ENCODE results near the gene CDC123. TPM values are rescaled to one million over a fixed set of nuclear protein-coding genes. Genes with fewer than 3 reads are reported as not detected.

Gene CDC123
- total RNA-seq, 6 donors from 2014 or later, result 19.9 to 57.5 (median 42.6) TPM

- TF ChIP-seq, protein P1, sequence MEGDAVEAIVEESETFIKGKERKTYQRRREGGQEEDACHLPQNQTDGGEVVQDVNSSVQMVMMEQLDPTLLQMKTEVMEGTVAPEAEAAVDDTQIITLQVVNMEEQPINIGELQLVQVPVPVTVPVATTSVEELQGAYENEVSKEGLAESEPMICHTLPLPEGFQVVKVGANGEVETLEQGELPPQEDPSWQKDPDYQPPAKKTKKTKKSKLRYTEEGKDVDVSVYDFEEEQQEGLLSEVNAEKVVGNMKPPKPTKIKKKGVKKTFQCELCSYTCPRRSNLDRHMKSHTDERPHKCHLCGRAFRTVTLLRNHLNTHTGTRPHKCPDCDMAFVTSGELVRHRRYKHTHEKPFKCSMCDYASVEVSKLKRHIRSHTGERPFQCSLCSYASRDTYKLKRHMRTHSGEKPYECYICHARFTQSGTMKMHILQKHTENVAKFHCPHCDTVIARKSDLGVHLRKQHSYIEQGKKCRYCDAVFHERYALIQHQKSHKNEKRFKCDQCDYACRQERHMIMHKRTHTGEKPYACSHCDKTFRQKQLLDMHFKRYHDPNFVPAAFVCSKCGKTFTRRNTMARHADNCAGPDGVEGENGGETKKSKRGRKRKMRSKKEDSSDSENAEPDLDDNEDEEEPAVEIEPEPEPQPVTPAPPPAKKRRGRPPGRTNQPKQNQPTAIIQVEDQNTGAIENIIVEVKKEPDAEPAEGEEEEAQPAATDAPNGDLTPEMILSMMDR (IDR thresholded peaks at IDR 0.05), result no peak
- TF ChIP-seq POLR2AphosphoS5 (IDR thresholded peaks at IDR 0.05), result no peak
- no peak overlapping the region for H3K27ac ChIP-seq
- DNase-seq (no peak), ATAC-seq (ENCODE audit: low FRiP score in 2 of 2) (no peak)
- H3K4me1 ChIP-seq, result peaks cover 3 to 17% (median 10%) of the 10 kb centered on the region in 4 donors
- H3K4me3 ChIP-seq, result no peak overlapping the region
- 89 to 91% methylated on average over 6 of the region's 6 CpGs for WGBS, 2 donors
- peaks cover 4 to 46% (median 12%) of the 10 kb centered on the region in 4 donors for H3K36me3 ChIP-seq
- H3K27me3 ChIP-seq, result no peaks in the 10 kb centered on the region
- H3K9me3 ChIP-seq, result no peaks in the 10 kb centered on the region
Measured at GRCh38 chr10:12188656-12189055, 7.3 kb upstream of the CDC123 start.

GRCh38 chr10:12189426-12189825 is 6.6 kb upstream of the CDC123 start:
- 95% methylated on average over 10 of the region's 10 CpGs for WGBS, 2 donors
- H3K36me3 ChIP-seq, result peaks cover 4 to 39% (median 12%) of the 10 kb centered on the region in 4 donors
- H3K4me3 ChIP-seq, result no peak overlapping the region
- peaks cover 10 to 25% (median 17%) of the 10 kb centered on the region in 4 donors for H3K4me1 ChIP-seq
- no peaks in the 10 kb centered on the region for H3K9me3 ChIP-seq
- DNase-seq (no peak), ATAC-seq (ENCODE audit: low FRiP score in 2 of 2) (no peak)
- TF ChIP-seq, protein P1 (IDR thresholded peaks at IDR 0.05), result no peak
- H3K27me3 ChIP-seq, result no peaks in the 10 kb centered on the region
- H3K27ac ChIP-seq, result no peak overlapping the region

DNA sequence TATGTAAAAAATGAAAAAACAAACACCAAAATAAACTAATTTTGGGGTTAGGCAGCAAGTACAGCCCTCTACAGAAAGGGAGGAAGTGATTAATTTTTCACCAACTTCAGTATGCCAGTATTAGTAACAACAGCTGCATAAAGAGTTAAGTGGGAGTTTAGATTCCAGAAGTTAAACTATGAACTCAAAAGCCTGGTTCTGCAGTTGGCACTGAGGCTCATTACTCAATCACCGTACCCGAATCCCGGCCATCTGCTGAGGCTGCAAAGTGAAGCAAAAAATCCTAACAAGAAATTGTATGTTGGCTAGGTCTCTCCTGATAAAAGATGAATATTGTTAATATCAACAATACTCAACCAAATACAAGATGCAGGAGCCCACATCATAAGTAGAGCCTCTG is 4.3 kb upstream of the CDC123 start:
- no peak for DNase-seq
- ATAC-seq (ENCODE audit: low FRiP score in 2 of 2), result no peak
- H3K36me3 ChIP-seq, result peaks cover 0 to 18% (median 0%) of the 10 kb centered on the region in 4 donors
- H3K27ac ChIP-seq, result no peak overlapping the region
- no peak overlapping the region for H3K4me3 ChIP-seq
- H3K9me3 ChIP-seq, result no peaks in the 10 kb centered on the region
- H3K4me1 ChIP-seq, result peaks cover 14 to 33% (median 20%) of the 10 kb centered on the region in 4 donors
- H3K27me3 ChIP-seq, result no peaks in the 10 kb centered on the region
- TF ChIP-seq POLR2AphosphoS5 (IDR thresholded peaks at IDR 0.05) (no peak), POLR2A (IDR thresholded peaks at IDR 0.05) (no peak), EP300 (IDR thresholded peaks at IDR 0.05) (no peak)
- TF ChIP-seq, protein P1 (IDR thresholded peaks at IDR 0.05), result no peak
- 36 to 56% methylated on average over 3 of the region's 3 CpGs for WGBS, 2 donors

DNA sequence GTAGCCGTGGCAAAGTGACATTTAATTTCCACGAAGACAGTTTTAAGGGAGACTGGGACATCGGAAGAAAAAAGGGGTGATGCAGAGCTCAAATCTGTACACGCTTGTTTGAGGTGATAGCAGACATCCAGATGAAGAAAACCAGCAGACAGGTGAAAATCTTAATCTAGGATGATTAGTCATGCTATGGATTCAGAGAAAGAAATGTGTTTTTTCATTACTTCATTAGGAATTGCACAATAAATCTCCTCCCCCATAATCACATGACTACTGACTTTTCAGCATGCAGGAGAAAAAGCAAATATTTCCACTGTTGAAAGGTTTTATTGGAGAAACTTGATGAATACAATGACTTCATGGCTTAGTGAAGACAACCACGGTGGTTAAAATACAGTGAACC is 2.8 kb upstream of the CDC123 start:
- ATAC-seq (ENCODE audit: low FRiP score in 2 of 2) (no peak), DNase-seq (no peak)
- peaks cover 0 to 8% (median 0%) of the 10 kb centered on the region in 4 donors for H3K36me3 ChIP-seq
- WGBS, 2 donors, result 85 to 92% methylated on average over 5 of the region's 5 CpGs
- TF ChIP-seq POLR2A (IDR thresholded peaks at IDR 0.05), result no peak
- no peak for TF ChIP-seq EP300 (IDR thresholded peaks at IDR 0.05)
- TF ChIP-seq POLR2AphosphoS5 (IDR thresholded peaks at IDR 0.05), result no peak
- H3K27me3 ChIP-seq, result no peaks in the 10 kb centered on the region
- no peak overlapping the region for H3K4me3 ChIP-seq
- H3K9me3 ChIP-seq, result no peaks in the 10 kb centered on the region
- H3K4me1 ChIP-seq, result peaks cover 25 to 48% (median 33%) of the 10 kb centered on the region in 4 donors
- H3K27ac ChIP-seq, result no peak overlapping the region

- peak overlapping the region; percentile 43 to 96 (median 81) for H3K4me3 ChIP-seq
- peak overlapping the region; percentile 87 to 96 (median 92) for H3K27ac ChIP-seq
- TF ChIP-seq, protein P1 (IDR thresholded peaks at IDR 0.05), result no peak
- TF ChIP-seq POLR2A (IDR thresholded peaks at IDR 0.05) (no peak), POLR2AphosphoS5 (IDR thresholded peaks at IDR 0.05) (no peak), EP300 (IDR thresholded peaks at IDR 0.05) (no peak)
- no peaks in the 10 kb centered on the region for H3K9me3 ChIP-seq
- WGBS, 2 donors, result 11 to 13% methylated on average over 25 to 26 of the region's 27 CpGs
- H3K4me1 ChIP-seq, result peaks cover 25 to 52% (median 36%) of the 10 kb centered on the region in 4 donors
- H3K27me3 ChIP-seq, result no peaks in the 10 kb centered on the region
- peaks cover 0 to 23% (median 8%) of the 10 kb centered on the region in 4 donors for H3K36me3 ChIP-seq
- peak; percentile 78 to 89 for DNase-seq
- peak; percentile 75 to 77 for ATAC-seq (ENCODE audit: low FRiP score in 2 of 2)
Measured at GRCh38 chr10:12194752-12195271, 1.2 kb upstream of the CDC123 start.
